ENCODE data around the gene CDH19.

DNA sequence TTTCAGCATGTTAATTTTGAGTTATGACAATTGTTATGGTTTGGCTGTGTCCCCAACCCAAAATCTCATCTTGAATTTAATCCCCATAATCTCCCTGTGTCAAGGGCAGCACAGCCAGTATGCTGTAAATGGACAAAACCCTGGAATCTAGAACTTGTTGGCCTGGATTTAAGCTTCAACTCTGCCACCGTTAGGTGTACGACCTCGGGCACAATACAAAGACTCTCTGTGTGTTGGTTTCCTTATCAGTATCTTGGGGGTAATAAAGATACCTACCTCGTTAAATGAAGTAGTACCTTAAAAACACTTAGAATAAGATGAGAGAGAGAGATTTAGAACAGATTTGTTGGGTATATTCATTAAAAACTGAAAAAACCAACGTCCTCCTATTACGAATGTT is 106.5 kb downstream of the CDH19 start:
- TF ChIP-seq, protein P1, sequence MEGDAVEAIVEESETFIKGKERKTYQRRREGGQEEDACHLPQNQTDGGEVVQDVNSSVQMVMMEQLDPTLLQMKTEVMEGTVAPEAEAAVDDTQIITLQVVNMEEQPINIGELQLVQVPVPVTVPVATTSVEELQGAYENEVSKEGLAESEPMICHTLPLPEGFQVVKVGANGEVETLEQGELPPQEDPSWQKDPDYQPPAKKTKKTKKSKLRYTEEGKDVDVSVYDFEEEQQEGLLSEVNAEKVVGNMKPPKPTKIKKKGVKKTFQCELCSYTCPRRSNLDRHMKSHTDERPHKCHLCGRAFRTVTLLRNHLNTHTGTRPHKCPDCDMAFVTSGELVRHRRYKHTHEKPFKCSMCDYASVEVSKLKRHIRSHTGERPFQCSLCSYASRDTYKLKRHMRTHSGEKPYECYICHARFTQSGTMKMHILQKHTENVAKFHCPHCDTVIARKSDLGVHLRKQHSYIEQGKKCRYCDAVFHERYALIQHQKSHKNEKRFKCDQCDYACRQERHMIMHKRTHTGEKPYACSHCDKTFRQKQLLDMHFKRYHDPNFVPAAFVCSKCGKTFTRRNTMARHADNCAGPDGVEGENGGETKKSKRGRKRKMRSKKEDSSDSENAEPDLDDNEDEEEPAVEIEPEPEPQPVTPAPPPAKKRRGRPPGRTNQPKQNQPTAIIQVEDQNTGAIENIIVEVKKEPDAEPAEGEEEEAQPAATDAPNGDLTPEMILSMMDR (conservative IDR thresholded peaks at IDR 0.05; ENCODE audit: low read depth, low read length), result no peak
- TF ChIP-seq EZH2 (IDR thresholded peaks at IDR 0.05; ENCODE audit: borderline replicate concordance, low read depth, low read length, poor library complexity, severe bottlenecking), result no peak
